Stomach smooth muscle (tissue), 2 donors: ENCODE results near the gene TRIM14.
A peak's percentile ranks its signal among the peaks of the same experiment; 100 is the strongest.

Experiments used
- H3K27ac ChIP-seq: one replicate; pipeline ENCODE4 v1.7.0; 2013; ENCODE audit warnings: mild to moderate bottlenecking, low read length, inconsistent platforms
- H3K27me3 ChIP-seq, 2 donors: one replicate each; pipeline ENCODE4 v1.7.0; 2013; ENCODE audit warnings: low read length in 2 of 2; ENCODE audit not compliant: insufficient read depth in 2 of 2, control insufficient read depth in 1 of 2
- H3K36me3 ChIP-seq, 2 donors: one replicate each; pipeline ENCODE4 v1.7.0; 2013; ENCODE audit warnings: low read length in 2 of 2; ENCODE audit not compliant: control insufficient read depth in 2 of 2, insufficient read depth in 2 of 2
- H3K4me1 ChIP-seq: one replicate; pipeline ENCODE4 v1.7.0; 2013; ENCODE audit warnings: low read length; ENCODE audit not compliant: control insufficient read depth, insufficient read depth
- H3K4me3 ChIP-seq, 2 donors: one replicate each; pipeline ENCODE4 v1.7.0; 2013; ENCODE audit warnings: low read length in 2 of 2
- H3K9ac ChIP-seq, 2 donors: one replicate each; pipeline ENCODE4 v1.7.0; 2013; ENCODE audit warnings: low read length in 2 of 2, mild to moderate bottlenecking in 1 of 2
- H3K9me3 ChIP-seq, 2 donors: one replicate each; pipeline ENCODE4 v1.7.0; 2013; ENCODE audit warnings: low read length in 2 of 2; ENCODE audit not compliant: control insufficient read depth in 2 of 2
- donor health status: healthy.
- donor health status: Pancreatic carcinoma.

TRIM14 gene

GRCh38 chr9:98070704-98071103 is 48.3 kb downstream of the TRIM14 start:
- Histone ChIP-seq H3K27me3 (no peaks in the 10 kb centered on the region), H3K27ac (no peak overlapping the region)

GRCh38 chr9:98069551-98069950 is 49.5 kb downstream of the TRIM14 start:
- Histone ChIP-seq H3K9ac (no peak overlapping the region), H3K9me3 (no peaks in the 10 kb centered on the region), H3K4me1 (peaks cover 6% of the 10 kb centered on the region), H3K27me3 (no peaks in the 10 kb centered on the region), H3K27ac (no peak overlapping the region), H3K36me3 (peaks cover 1 to 4% of the 10 kb centered on the region in 2 donors), H3K4me3 (no peak overlapping the region)

More at GRCh38 chr9:98070704-98071103, 48.3 kb downstream of the TRIM14 start:
- H3K36me3 ChIP-seq, result no peaks in the 10 kb centered on the region
- no peaks in the 10 kb centered on the region for H3K9me3 ChIP-seq
- no peak overlapping the region for H3K4me3 ChIP-seq
- peaks cover 6% of the 10 kb centered on the region for H3K4me1 ChIP-seq
- no peak overlapping the region for H3K9ac ChIP-seq

DNA sequence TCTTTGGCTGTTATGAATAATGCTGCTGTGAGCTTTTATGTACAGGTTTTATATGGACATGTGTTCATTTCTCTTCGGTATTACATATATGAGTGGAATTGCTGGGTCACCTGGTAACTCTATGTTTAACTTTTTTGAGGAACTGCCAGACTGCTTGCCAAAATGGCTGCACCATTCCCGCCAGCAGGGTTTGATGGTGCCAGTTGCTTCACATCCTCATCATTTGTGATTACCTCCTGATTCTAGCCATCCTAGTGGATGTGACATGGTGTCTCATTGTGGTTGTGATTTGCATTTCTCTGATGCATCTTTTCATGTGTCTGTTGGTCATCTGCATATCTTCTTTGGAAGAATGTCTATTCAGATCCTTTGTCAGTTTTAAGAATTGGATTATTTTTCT is 51.8 kb downstream of the TRIM14 start:
- H3K36me3 ChIP-seq, result peaks cover 7 to 8% of the 10 kb centered on the region in 2 donors
- no peaks in the 10 kb centered on the region for H3K27me3 ChIP-seq
- H3K9ac ChIP-seq, result no peak overlapping the region
- no peaks in the 10 kb centered on the region for H3K9me3 ChIP-seq
- no peak overlapping the region for H3K4me3 ChIP-seq
- H3K27ac ChIP-seq, result no peak overlapping the region
- H3K4me1 ChIP-seq, result no peaks in the 10 kb centered on the region

DNA sequence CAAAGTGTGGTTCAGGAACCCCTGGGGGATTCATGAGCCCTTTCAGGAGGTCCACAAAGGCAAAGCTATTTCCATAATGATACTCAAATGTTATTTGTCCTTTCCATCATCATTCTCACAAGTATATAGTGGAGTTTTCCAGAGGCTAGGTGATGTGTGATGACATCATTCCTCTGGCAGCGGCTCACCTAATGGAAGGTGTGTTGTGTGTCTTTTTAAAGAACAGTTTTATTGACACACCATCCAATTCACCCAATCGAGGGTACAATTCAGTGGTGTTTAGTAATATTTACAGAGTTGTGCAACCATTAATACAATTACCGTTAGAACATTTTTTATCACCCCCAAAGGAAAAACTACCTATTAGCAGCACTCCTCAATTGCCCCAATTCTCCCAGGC is 52.8 kb downstream of the TRIM14 start:
- Histone ChIP-seq H3K9ac (no peak overlapping the region), H3K27ac (no peak overlapping the region), H3K4me1 (no peaks in the 10 kb centered on the region), H3K27me3 (no peaks in the 10 kb centered on the region), H3K9me3 (no peaks in the 10 kb centered on the region), H3K4me3 (no peak overlapping the region), H3K36me3 (peaks cover 7 to 10% of the 10 kb centered on the region in 2 donors)

- no peaks in the 10 kb centered on the region for H3K27me3 ChIP-seq
- H3K27ac ChIP-seq, result no peak overlapping the region
- H3K9me3 ChIP-seq, result no peaks in the 10 kb centered on the region
- H3K9ac ChIP-seq, result no peak overlapping the region
- no peaks in the 10 kb centered on the region for H3K4me1 ChIP-seq
- no peak overlapping the region for H3K4me3 ChIP-seq
- H3K36me3 ChIP-seq, result peaks cover 7 to 14% of the 10 kb centered on the region in 2 donors
Observed at GRCh38 chr9:98064623-98065392, 54.2 kb downstream of the TRIM14 start.

- H3K36me3 ChIP-seq, result peaks cover 7 to 14% of the 10 kb centered on the region in 2 donors
- H3K27me3 ChIP-seq, result no peaks in the 10 kb centered on the region
- H3K4me1 ChIP-seq, result peaks cover 7% of the 10 kb centered on the region
- no peaks in the 10 kb centered on the region for H3K9me3 ChIP-seq
- no peak overlapping the region for H3K4me3 ChIP-seq
- no peak overlapping the region for H3K27ac ChIP-seq
- no peak overlapping the region for H3K9ac ChIP-seq
Observed at GRCh38 chr9:98062161-98062560, 56.9 kb downstream of the TRIM14 start.

DNA sequence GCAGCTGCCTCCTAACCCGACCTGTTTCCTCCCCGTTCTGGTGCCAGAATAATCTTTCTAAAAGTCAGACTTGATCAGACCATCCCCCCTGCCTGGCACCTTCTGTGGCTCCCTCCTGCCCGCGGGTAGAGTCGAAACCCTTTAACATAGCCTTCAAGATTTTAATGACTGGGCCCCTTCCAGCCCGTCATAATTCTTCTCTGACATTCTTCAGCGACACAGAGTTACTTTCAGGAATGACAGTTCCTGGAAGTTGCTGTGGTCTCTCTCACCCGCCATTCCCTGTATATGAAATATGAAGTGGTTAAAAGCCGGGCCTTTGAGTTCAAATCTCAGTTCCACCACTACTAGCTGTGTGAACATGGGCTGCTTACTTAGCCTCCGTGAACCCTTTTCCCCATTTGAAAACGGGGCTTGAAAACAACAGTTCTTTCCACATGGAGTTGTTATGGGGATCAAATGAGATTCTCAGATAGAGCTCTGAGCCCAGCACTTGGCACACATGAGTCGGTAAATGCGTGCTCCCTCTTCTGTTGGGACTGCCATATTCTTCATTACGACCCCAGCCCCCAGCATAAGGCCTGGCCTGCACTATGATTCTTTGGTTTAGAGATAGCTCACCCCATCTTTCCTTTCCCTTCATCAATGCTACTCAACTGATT is 61.8 kb downstream of the TRIM14 start:
- peaks cover 7% of the 10 kb centered on the region for H3K4me1 ChIP-seq
- peak overlapping the region; percentile 82 to 84 for H3K4me3 ChIP-seq
- no peaks in the 10 kb centered on the region for H3K9me3 ChIP-seq
- H3K36me3 ChIP-seq, result peaks cover 0 to 6% of the 10 kb centered on the region in 2 donors
- H3K27ac ChIP-seq, result peak overlapping the region; percentile 76
- no peaks in the 10 kb centered on the region for H3K27me3 ChIP-seq
- H3K9ac ChIP-seq, result peak overlapping the region; percentile 86 to 87

DNA sequence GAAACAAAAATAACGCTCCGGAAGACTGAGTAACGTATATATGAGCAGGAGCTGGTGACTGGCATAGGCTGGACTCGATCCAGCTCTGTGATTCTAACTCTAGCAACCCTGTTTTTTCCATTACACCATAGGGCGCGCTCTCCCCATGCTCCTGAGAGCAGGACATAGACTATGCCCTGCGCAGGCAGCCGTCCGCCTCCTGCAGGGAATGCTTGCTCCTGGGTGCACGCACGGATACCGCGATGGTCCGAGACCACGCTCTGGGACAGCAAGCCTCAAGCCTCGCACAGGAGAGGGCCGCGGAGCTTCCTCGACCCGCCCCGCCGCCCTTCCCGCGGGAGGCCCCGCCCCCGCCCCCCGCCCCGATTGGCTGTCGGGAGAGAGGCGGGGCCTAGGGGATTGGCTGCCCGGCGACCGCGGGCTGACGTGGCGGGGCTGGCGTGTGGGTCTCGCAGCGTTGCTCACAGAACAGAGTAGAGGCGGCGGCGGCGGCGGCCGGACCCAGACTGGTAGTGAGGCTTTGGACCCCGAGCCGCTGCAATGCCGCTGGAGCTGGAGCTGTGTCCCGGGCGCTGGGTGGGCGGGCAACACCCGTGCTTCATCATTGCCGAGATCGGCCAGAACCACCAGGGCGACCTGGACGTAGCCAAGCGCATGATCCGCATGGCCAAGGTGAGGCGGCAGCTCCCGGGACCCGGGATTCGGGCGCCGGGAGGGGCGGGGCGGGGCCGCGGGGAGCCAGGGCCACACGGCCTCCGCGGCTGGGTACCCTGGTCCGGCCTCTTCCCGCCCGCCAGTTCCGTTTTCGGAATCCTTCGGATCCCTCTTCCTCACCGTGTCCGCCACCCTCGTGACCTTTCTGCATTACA is 62.5 kb downstream of the TRIM14 start, which contains the start of gene NANS:
Gene NANS, plus strand, starts transcription at position 464 of the 869 bp plus-strand sequence. Its CDS starts 77 bp downstream, at position 541.
- Histone ChIP-seq H3K4me3 (peak within 1 kb of the TSS; percentile 82 to 84), H3K36me3 (peaks cover 0 to 5% of the 10 kb centered on the region in 2 donors), H3K27me3 (no peaks in the 10 kb centered on the region), H3K9me3 (no peaks in the 10 kb centered on the region), H3K9ac (peak within 1 kb of the TSS; percentile 86 to 87), H3K4me1 (peaks cover 7% of the 10 kb centered on the region), H3K27ac (peak within 1 kb of the TSS; percentile 76)

GRCh38 chr9:98054376-98054951 is 64.6 kb downstream of the TRIM14 start:
- Histone ChIP-seq H3K27me3 (no peaks in the 10 kb centered on the region), H3K36me3 (no peaks in the 10 kb centered on the region), H3K9ac (no peak overlapping the region), H3K27ac (no peak overlapping the region), H3K4me3 (no peak overlapping the region), H3K9me3 (no peaks in the 10 kb centered on the region), H3K4me1 (peaks cover 7% of the 10 kb centered on the region)

DNA sequence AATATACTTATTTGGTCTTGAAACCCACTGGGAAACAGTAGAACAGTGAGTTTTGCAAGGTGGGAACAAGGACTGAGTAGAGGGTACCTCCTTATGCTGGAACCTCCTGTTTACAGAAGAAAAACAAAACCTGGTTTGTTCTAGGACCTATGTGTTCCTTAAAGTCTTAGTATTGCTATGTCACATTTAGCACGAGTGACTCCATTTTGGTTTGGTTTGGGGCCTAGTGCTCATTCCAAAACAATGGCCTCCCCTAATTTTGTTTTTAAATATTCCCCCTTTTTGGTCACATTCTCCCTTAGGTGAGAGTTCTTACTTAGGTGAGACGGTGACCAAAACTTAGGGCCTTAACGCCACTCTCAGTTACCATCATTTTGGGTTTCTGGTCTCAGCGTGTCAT is 68.7 kb downstream of the TRIM14 start:
- Histone ChIP-seq H3K9ac (no peak overlapping the region), H3K9me3 (no peaks in the 10 kb centered on the region), H3K27ac (no peak overlapping the region), H3K4me1 (no peaks in the 10 kb centered on the region), H3K4me3 (no peak overlapping the region), H3K27me3 (no peaks in the 10 kb centered on the region), H3K36me3 (no peaks in the 10 kb centered on the region)
